Measurements from ENCODE around the gene KRT16.
A peak's percentile ranks its signal among the peaks of the same experiment; 100 is the strongest.
"Not testable (repeated sequence)": the region's sequence is repeated elsewhere in the genome, so short reads cannot be mapped to it uniquely, and the experiment has no call there.

The KRT16 gene

GRCh38 chr17:41647038-41647813 is 34.7 kb upstream of the KRT16 start:
- DNase-seq = no peak

- no peak for DNase-seq
Measured at GRCh38 chr17:41642252-41643156, 29.9 kb upstream of the KRT16 start.

DNA sequence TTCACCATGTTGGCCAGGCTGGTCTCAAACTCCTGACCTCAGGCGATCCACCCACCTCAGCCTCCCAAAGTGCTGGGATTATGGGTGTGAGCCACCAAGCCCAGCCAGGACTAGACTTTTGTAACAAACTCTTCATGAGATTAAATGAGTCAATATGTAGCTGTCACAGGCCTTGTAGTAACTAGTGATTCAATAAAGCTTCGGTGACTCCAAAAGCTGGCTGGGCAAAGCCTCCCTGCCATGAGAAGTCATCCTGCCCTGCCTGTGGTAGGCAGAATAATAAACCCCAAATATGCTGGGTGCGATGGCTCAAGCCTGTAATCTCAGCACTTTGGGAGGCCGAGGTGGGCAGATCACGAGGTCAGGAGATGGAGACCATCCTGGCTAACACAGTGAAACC is 28.0 kb upstream of the KRT16 start:
- DNase-seq = not testable (repeated sequence)

DNA sequence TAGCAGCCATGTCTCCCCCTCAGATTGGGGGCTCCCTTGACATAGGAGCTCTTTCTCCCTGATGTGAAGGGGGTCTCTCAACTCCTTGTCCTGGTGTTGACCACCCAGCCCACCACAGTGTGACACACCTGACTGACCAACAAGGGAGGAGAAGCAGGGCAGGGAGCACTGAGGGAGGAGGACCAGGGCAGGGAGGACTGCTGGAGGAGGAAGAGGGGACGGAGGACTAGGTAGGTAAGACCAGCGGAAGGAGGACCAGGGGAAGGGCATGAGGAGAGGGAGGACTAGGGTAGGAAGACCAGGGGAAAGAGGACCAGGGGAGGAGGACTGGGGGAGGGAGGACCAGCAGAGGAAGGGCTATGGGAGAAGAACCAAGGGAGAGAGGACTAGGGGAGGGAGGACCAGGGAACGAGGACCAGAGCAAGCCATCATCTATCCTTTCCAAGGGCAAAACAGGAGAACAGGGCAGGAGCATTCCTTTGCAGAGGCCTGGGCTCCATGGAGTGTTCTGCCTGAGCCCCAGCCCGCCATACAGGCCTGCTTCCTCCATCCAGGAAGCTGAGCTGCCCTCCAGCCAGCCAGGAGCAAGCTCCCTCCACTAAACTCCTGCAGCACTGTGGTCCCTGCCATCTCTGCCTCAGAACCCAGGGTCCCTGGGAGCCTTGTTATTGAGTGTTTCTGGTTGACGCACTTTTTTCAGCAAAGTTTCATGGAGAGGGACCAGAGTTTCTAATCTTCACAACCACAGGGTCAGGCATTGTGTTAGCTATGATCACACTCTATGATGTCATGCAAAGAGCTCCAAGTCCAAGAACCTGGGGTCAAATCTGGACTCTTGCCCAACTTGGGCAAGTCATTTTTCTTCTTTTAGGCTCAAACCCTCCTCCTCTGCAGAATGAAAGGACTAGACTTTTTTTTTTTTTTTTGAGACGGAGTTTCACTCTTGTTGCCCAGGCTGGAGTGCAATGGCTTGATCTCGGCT is 27.2 kb upstream of the KRT16 start:
- peak; percentile 12 for DNase-seq

DNA sequence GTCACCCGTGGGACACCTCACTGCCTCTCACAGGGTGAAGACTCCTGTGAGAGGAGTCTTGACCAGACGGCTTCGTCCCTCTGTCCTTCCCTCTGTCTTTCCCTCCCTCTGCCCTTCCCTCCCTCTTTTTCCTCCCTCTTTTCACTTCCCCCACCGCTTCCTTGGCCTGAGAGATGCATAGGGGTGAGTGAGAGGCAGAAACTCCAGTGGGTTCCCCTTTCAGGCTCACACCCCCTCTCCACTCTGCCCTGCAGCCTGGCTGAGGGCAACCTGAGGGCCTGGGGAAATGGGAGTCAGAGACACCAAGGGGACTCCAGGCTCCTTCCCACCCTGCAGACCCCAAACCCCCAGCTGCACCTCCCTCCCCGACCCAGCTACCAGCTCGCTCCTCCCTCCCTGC is 26.4 kb upstream of the KRT16 start:
- DNase-seq = peak; percentile 21

- DNase-seq = no peak
Measured at GRCh38 chr17:41638194-41638593, 25.6 kb upstream of the KRT16 start.

DNA sequence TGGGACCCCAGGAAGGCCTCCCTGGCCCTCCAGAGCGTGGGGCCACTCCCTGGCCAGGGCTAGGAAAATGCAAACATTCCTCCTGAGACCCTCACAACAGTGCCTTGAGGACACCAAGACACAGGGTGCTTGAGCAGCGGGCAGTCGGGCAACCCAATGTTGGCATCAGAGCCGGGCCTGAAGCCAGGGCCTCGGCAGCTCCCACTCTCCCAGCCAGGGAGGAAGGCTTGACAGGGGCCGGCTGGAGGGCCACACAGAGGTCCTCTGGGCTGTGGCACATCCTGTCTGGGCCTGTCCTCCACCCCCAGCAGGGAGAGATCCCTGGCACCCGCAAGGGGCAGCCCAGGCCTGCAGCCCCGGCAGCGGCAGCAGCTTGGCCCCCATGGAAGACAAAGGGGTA is 24.1 kb upstream of the KRT16 start:
- no peak for DNase-seq

GRCh38 chr17:41635121-41636097 is 22.8 kb upstream of the KRT16 start:
- no peak for DNase-seq

DNA sequence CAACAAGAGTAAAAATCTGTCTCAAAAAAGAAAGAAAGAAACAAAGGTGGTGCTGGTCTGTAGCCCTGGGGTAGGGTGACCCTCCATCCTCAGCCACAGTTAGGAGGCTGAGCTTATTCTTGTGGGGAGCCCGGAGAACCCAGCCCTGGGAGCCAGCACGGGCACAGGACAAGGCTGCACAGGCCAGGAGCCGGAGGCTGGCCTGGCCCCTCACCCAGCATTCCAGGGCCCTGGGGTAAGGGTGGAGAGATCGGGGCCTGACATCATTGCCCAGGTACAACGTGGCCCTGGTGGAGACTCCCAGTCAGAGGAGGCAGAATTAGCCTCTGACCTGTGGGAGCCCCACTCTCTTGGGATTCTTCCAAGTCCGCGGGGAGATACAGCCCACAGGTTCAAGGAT is 22.1 kb upstream of the KRT16 start:
- no peak for DNase-seq

DNA sequence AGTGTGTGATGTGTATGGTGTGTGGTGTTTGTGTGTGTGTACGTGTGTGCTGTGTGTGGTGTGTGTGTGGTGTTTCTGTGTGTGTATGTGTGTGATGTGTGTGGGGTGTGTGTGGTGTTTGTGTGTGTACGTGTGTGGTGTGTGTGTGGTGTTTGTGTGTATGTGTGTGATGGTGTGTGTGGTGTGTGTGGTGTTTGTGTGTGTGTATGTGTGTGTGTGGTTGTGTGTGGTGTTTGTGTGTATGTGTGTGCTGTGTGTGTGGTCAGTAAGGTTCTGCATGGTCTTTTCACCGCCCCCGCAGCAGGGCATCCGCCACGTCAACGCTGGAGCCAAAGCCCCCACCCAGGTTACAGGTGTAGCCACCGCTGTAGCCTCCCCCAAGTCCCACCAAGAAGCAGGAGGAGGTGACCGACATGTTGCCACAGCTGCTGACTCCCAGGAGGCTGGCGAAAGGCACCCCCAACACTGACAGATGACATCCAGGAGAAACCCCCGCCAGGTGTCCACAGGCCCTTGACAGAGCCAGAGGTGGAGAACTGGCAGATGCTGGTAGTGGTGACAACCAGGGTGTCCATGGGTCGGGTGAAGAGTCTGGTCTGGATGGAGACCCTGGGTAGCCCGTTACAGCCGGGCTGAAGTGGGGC is 21.1 kb upstream of the KRT16 start:
- no peak for DNase-seq

DNA sequence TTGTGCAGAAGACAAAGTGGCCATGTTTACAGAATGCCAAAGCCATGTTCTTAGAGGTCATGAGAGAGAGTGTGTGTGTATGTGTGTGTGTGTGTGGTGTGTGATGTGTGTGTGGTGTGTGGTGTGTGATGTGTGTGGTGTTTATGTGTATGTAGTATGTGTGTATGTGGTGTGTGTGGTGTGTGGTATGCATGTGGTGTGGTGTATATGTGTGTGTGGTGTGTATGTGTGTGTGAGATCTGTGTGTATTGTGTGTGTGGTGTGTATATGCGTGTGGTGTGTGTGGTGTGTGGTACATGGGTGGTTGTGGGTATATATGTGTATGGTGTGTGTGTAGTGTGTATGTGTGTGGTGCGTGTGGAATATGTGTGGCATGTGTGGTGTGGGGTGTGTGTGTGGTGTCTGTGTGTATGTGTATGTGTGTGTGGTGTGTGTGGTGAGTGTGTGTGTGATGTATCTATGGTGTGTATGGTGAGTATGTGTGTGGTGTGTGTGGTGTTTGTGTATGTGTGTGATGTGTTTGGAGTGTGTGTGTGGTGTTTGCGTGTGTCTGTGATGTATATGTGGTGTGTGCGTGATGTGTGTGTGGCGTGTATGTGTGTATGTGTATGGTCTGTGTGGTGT is 20.0 kb upstream of the KRT16 start:
- DNase-seq = no peak

- DNase-seq = no peak
Measured at GRCh38 chr17:41631898-41632285, 19.3 kb upstream of the KRT16 start.

DNA sequence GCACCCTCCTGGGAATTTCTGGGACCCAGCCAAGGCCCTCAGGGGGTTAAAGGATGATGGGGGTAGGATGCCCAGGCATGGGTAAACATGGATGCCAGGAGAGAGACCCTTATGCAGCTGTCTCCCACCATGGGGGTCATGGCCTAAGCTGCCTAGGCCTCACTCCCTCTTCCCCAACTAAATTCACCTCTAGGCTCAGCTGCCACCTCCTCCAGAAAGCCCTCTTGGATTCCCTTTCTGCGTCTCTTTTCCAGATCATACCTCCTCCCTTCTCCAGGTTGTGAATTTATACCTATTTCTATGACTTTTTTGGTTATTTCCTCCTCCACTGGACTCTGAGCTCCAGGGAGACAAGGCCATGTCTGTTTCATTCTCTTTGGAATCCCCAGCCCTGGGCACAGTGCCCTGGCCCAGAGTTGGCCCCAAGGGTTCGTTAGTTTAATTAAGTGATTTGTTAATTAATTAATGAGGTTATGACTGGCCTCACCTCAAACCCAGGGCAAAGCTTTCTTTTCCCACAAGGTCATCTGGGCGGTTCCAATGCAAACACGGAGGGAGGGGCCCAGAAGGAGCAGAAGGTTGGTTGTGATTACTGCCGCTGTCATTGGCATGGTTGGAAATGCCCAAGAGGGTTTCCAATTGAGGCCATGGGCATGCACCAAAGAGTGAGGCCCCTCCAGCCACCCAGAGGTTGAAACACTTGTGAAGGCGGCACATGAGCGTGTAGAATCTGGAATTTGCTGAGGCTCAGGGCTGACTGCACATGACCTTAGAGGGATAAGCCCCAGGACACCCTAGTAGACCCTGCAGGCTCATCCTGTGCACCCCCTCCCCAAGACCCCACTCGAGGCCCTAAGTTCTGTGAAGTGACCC is 18.7 kb upstream of the KRT16 start:
- no peak for DNase-seq

GRCh38 chr17:41629826-41630670 is 17.5 kb upstream of the KRT16 start:
- DNase-seq = peak; percentile 30

GRCh38 chr17:41629316-41629715 is 16.7 kb upstream of the KRT16 start:
- DNase-seq = no peak

GRCh38 chr17:41628621-41629255 is 16.2 kb upstream of the KRT16 start:
- DNase-seq = not testable (repeated sequence)

DNA sequence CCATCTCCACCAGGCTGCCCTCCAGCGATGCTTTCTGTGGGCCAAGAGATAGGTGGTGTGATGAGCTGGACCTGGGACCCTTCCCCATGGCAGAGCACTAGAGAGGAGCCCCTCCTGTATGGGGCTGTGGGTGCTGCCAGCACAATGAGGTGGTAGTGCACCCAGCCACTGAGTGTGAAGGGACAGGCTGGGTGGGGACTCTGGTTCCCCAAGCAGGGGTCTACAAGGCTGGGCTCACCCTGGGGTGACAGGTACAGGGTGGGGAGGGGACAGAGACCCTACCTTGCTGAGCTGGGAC is 15.5 kb upstream of the KRT16 start:
- DNase-seq = not testable (repeated sequence)

Data from inflammatory macrophage treated with lipopolysaccharide for 4 hours (primary cell).